Activated CD4-positive, alpha-beta T cell treated with anti-CD3 and anti-CD28 coated beads for 36 hours (primary cell): Measurements from ENCODE around the gene ZFP69. TPM values are rescaled to one million over a fixed set of nuclear protein-coding genes. Genes with fewer than 3 reads are reported as not detected.
A peak's percentile ranks its signal among the peaks of the same experiment; 100 is the strongest.

Source experiments
- ATAC-seq: fragments of 200-7000 bp; cut with Tn5 transposase; one replicate; pipeline ENCODE4 v1.10.0; 2021; ENCODE audit warnings: mild to moderate bottlenecking, moderate library complexity
- CTCF ChIA-PET: fragments of 350-600 bp; sonication (Branson Sonifier 250); formaldehyde crosslinking; loops from one replicate; lab custom pipeline; 2021; ENCODE audit warnings: antibody characterized with exemption; lab: Charles Lee
- POLR2A ChIA-PET: fragments of 350-600 bp; sonication (Branson Sonifier 250); formaldehyde crosslinking; loops from one replicate; lab custom pipeline; 2021; ENCODE audit warnings: antibody characterized with exemption, inconsistent platforms; lab: Charles Lee
- DNase-seq: peaks from one replicate; pipeline ENCODE4 v3.0.0-alpha.2; 2020
- H3K27ac Mint-ChIP-seq: one replicate; pipeline ENCODE4 v1.8.0; 2021; ENCODE audit warnings: mixed read lengths
- H3K27me3 Mint-ChIP-seq: one replicate; pipeline ENCODE4 v1.8.0; 2021; ENCODE audit warnings: mixed read lengths
- H3K36me3 Mint-ChIP-seq: one replicate; pipeline ENCODE4 v1.8.0; 2021; ENCODE audit warnings: low read depth, mixed read lengths
- H3K4me1 Mint-ChIP-seq: one replicate; pipeline ENCODE4 v1.8.0; 2021; ENCODE audit warnings: mixed read lengths
- H3K4me3 Mint-ChIP-seq: one replicate; pipeline ENCODE4 v1.8.0; 2021; ENCODE audit warnings: mild to moderate bottlenecking, moderate library complexity, mixed read lengths
- H3K9me3 Mint-ChIP-seq: one replicate; pipeline ENCODE4 v1.8.0; 2021; ENCODE audit warnings: low read depth, mixed read lengths
- intact Hi-C, 2 experiments: fragments of 100-400 bp; cut with DNase I in 1 of 2; cut with micrococcal nuclease in 1 of 2; formaldehyde crosslinking; loops; one replicate each; pipeline versions ENCODE4 v1.14.2 to v1.15.1; 2022 to 2024; cut with DNase I, micrococcal nuclease
- total RNA-seq, 2 experiments: library from RNA; stranded (reverse); gene quantifications; one replicate each; pipeline ENCODE4 v1.2.3, GENCODE V29; 2021

ZFP69 gene
- 1 to 10 TPM; 4.6 to 5.4 TPM for total RNA-seq

DNA sequence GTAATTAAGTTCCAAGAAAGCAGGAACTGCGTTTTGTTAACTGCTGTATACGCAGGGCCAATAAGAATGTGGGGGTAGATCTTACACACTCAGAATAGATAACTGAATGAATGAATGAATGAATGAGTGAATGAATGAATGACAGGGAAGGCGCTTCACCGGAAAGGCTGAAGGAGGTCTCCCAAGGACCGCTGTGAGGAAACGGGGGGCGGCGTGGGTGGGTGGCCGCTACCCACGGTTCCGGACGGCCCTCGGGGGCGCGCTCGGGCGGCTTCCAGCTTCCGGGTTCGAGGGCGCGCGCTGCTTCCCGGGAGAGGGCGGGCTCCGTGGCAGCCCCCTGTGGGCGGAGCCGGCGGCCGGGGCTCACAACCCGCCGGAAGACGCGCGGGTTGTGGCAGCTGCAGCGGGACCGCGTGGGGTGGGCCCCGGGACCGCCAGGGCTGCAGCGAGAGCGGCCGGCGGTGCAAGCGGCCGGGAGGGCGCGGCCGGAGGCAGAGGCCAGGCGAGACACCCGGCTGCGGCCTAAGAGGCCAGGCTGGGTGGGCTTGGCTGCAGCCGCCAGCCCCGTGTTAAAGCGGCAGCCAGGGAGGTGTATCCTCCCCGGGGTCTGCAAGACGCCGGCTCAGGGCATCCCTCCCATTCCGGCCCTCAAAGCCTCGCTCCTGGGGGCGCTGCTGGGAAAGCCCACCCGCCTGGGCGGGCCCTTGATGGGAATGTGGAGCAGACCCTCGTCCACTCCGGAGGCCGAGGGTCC is at the start of gene ZFP69:
Gene ZFP69 (plus strand): TSS at position 367 of the 754 bp plus-strand sequence. CDS start 2,072 bp downstream, outside the sequence.
- H3K27ac Mint-ChIP-seq = peak within 1 kb of the TSS; percentile 81
- peaks cover 28% of the 10 kb centered on the region for H3K9me3 Mint-ChIP-seq
- intact Hi-C loops = loop anchor here (1.0 to 2.0 kb wide), 3 partner anchors 26 to 31 kb away; partner anchors contain the start of genes EXO5 (in 1 of the 2) and ZFP69B (in 1 of the 2)
- DNase-seq (peak; percentile 81), ATAC-seq (peak; percentile 84)
- POLR2A ChIA-PET = interaction anchor here (1.2 kb wide), 1 partner anchor 32 kb away, joined by 3 read pairs; no protein-coding TSS in a partner anchor
- H3K36me3 Mint-ChIP-seq = peaks cover 34% of the 10 kb centered on the region
- H3K27me3 Mint-ChIP-seq = no peaks in the 10 kb centered on the region
- CTCF ChIA-PET = no interaction called here
- peaks cover 21% of the 10 kb centered on the region for H3K4me1 Mint-ChIP-seq
- H3K4me3 Mint-ChIP-seq = peak within 1 kb of the TSS; percentile 80

- H3K9me3 Mint-ChIP-seq = no peaks in the 10 kb centered on the region
- POLR2A ChIA-PET = interaction anchor here (0.6 kb wide), 1 partner anchor 559 kb away, joined by 3 read pairs; no protein-coding TSS in a partner anchor
- intact Hi-C loops = no loop called here
- H3K27me3 Mint-ChIP-seq = no peaks in the 10 kb centered on the region
- H3K4me3 Mint-ChIP-seq = no peak overlapping the region
- H3K4me1 Mint-ChIP-seq = no peaks in the 10 kb centered on the region
- no peak for DNase-seq
- CTCF ChIA-PET = interaction anchor here (0.8 to 1.0 kb wide), 2 partner anchors 20 to 92 kb away, joined by 3 read pairs; no protein-coding TSS in a partner anchor
- ATAC-seq = no peak
- H3K36me3 Mint-ChIP-seq = peaks cover 12% of the 10 kb centered on the region
- H3K27ac Mint-ChIP-seq = no peak overlapping the region
Observed at GRCh38 chr1:40431385-40431784, 45.7 kb upstream of the ZFP69 start.

GRCh38 chr1:40432644-40433390 is 44.3 kb upstream of the ZFP69 start:
- H3K27ac Mint-ChIP-seq = peak overlapping the region; percentile 26
- ATAC-seq = no peak
- H3K9me3 Mint-ChIP-seq = no peaks in the 10 kb centered on the region
- DNase-seq = no peak
- peaks cover 9% of the 10 kb centered on the region for H3K36me3 Mint-ChIP-seq
- ChIA-PET POLR2A (no interaction called here), CTCF (no interaction called here)
- intact Hi-C loops = no loop called here
- H3K27me3 Mint-ChIP-seq = no peaks in the 10 kb centered on the region
- no peak overlapping the region for H3K4me3 Mint-ChIP-seq
- no peaks in the 10 kb centered on the region for H3K4me1 Mint-ChIP-seq

DNA sequence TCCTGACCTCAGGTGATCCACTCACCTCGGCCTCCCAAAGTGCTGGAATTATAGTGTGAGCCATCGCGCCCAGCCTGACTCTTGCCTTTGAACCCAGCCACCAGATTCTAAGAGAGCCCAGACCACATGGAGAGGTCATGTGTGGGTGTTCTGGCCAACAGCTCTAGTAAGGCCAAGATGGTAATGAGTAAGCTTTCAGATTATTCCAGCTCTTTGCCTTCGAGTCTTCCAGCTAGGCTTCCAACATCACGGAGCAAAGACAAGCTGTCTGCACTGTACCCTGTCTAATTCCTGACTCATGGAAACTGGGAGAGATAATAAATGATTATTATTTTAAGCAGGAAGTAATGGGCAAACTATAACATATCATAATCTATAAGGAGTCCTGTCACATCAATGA is 41.6 kb upstream of the ZFP69 start:
- DNase-seq = no peak
- CTCF ChIA-PET = no interaction called here
- Mint-ChIP-seq H3K27ac (no peak overlapping the region), H3K9me3 (no peaks in the 10 kb centered on the region), H3K27me3 (no peaks in the 10 kb centered on the region), H3K4me3 (no peak overlapping the region), H3K4me1 (peaks cover 3% of the 10 kb centered on the region), H3K36me3 (peaks cover 7% of the 10 kb centered on the region)
- intact Hi-C loops = no loop called here
- POLR2A ChIA-PET = no interaction called here
- ATAC-seq = no peak

- H3K27me3 Mint-ChIP-seq = no peaks in the 10 kb centered on the region
- peaks cover 7% of the 10 kb centered on the region for H3K36me3 Mint-ChIP-seq
- CTCF ChIA-PET = no interaction called here
- no peak overlapping the region for H3K27ac Mint-ChIP-seq
- POLR2A ChIA-PET = no interaction called here
- no peaks in the 10 kb centered on the region for H3K9me3 Mint-ChIP-seq
- no peak overlapping the region for H3K4me3 Mint-ChIP-seq
- no peak for ATAC-seq
- intact Hi-C loops = no loop called here
- no peak for DNase-seq
- H3K4me1 Mint-ChIP-seq = peaks cover 3% of the 10 kb centered on the region
Observed at GRCh38 chr1:40435876-40436275, 41.2 kb upstream of the ZFP69 start.

DNA sequence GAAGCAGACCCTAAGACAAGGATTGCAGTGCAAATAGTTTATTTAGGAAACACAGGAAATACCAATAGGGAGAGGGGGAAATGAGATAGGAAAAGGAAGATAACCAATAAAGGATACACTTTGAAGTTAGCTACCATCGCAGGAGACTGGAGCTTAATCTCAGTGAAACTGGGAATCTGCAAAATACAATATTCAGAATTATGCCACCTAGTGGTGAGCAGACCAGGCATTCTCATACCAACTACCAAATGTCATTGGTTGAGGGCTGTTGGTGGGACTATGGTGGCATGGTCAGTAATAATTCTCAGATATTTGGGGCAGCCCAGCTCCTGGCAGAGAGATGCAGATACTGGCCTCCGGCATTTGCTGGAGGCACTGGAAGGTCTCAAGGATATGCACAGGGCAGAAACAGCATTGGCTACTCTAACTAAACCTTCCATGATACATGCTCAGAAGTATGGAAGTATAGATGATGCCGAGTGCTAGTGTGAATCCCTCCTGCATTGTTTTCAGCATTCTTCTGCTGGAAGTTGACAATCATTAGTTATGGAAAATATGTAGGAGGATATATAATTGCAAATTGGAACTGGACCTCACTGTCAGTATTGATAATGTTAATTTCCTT is 38.6 kb upstream of the ZFP69 start:
- H3K9me3 Mint-ChIP-seq = no peaks in the 10 kb centered on the region
- no peak overlapping the region for H3K27ac Mint-ChIP-seq
- no peak overlapping the region for H3K4me3 Mint-ChIP-seq
- DNase-seq = peak; percentile 34
- intact Hi-C loops = loop anchor here in 1 of 2 experiments (1.0 kb wide), 1 partner anchor 294 kb away; no protein-coding TSS in a partner anchor
- no peaks in the 10 kb centered on the region for H3K27me3 Mint-ChIP-seq
- CTCF ChIA-PET = interaction anchor here (0.6 to 2.8 kb wide), 19 partner anchors 10 to 444 kb away, joined by 3 to 15 read pairs (median 4); partner anchors contain the start of gene ZFP69B
- H3K4me1 Mint-ChIP-seq = peaks cover 3% of the 10 kb centered on the region
- POLR2A ChIA-PET = no interaction called here
- peaks cover 7% of the 10 kb centered on the region for H3K36me3 Mint-ChIP-seq
- peak; percentile 58 for ATAC-seq

- H3K27ac Mint-ChIP-seq = no peak overlapping the region
- H3K9me3 Mint-ChIP-seq = no peaks in the 10 kb centered on the region
- no peak for DNase-seq
- H3K36me3 Mint-ChIP-seq = peaks cover 7% of the 10 kb centered on the region
- intact Hi-C loops = no loop called here
- CTCF ChIA-PET = interaction anchor here (1.2 to 2.8 kb wide), 10 partner anchors 11 to 295 kb away, joined by 3 to 15 read pairs (median 6); partner anchors contain the start of gene ZFP69B
- H3K4me3 Mint-ChIP-seq = no peak overlapping the region
- no peaks in the 10 kb centered on the region for H3K27me3 Mint-ChIP-seq
- POLR2A ChIA-PET = no interaction called here
- peaks cover 3% of the 10 kb centered on the region for H3K4me1 Mint-ChIP-seq
- no peak for ATAC-seq
Observed at GRCh38 chr1:40439247-40439646, 37.8 kb upstream of the ZFP69 start.

- ATAC-seq (peak; percentile 67), DNase-seq (peak; percentile 96)
- intact Hi-C loops = loop anchor here (1.0 to 2.0 kb wide), 10 partner anchors 27 to 242 kb away; partner anchors contain the start of genes ZNF684 (in 2 of the 2), EXO5 (in 1 of the 2) and ZFP69 (in 1 of the 2)
- Mint-ChIP-seq H3K27me3 (no peaks in the 10 kb centered on the region), H3K36me3 (peaks cover 60% of the 10 kb centered on the region), H3K4me3 (peak within 1 kb of the TSS; percentile 71), H3K27ac (peak within 1 kb of the TSS; percentile 97), H3K9me3 (peaks cover 25% of the 10 kb centered on the region), H3K4me1 (peaks cover 30% of the 10 kb centered on the region)
- ChIA-PET CTCF (interaction anchor here (0.6 to 1.9 kb wide), 8 partner anchors 10 to 241 kb away, joined by 3 to 8 read pairs (median 4); no protein-coding TSS in a partner anchor), POLR2A (interaction anchor here (0.6 to 1.0 kb wide), 5 partner anchors 60 to 1125 kb away, joined by 3 to 5 read pairs (median 3); no protein-coding TSS in a partner anchor)
Observed at GRCh38 chr1:40449684-40450494, 27.2 kb upstream of the ZFP69 start, which contains the start of gene ZFP69B. Gene ZFP69B (plus strand): TSS chr1:40450476. CDS start chr1:40450962, 486 bp downstream.

- Mint-ChIP-seq H3K4me3 (peak overlapping the region; percentile 71), H3K9me3 (peaks cover 26% of the 10 kb centered on the region), H3K36me3 (peaks cover 60% of the 10 kb centered on the region), H3K4me1 (peaks cover 32% of the 10 kb centered on the region), H3K27ac (peak overlapping the region; percentile 87), H3K27me3 (no peaks in the 10 kb centered on the region)
- CTCF ChIA-PET = interaction anchor here (0.6 to 1.9 kb wide), 9 partner anchors 11 to 240 kb away, joined by 3 to 8 read pairs (median 3); no protein-coding TSS in a partner anchor
- DNase-seq (peak; percentile 92), ATAC-seq (peak; percentile 77)
- intact Hi-C loops = loop anchor here (1.0 to 2.0 kb wide), 12 partner anchors 26 to 529 kb away; partner anchors contain the start of genes EXO5 (in 2 of the 2), ZFP69 (in 2 of the 2), ZNF684 (in 2 of the 2) and CTPS1 (in 1 of the 2)
- POLR2A ChIA-PET = interaction anchor here (0.6 to 1.0 kb wide), 6 partner anchors 58 to 1125 kb away, joined by 3 to 7 read pairs (median 4); no protein-coding TSS in a partner anchor
Observed at GRCh38 chr1:40450495-40451237, 26.4 kb upstream of the ZFP69 start.
